Measurements from ENCODE around the gene PCDHGC4.

The PCDHGC4 gene

DNA sequence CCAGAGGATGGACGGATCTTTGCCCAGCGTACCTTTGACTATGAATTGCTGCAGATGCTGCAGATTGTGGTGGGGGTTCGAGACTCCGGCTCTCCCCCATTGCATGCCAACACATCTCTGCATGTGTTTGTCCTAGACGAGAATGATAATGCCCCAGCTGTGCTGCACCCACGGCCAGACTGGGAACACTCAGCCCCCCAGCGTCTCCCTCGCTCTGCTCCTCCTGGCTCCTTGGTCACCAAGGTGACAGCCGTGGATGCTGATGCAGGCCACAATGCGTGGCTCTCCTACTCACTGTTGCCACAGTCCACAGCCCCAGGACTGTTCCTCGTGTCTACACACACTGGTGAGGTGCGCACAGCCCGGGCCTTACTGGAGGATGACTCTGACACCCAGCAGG lies 5.9 kb downstream of the PCDHGC4 start:
- DNase-seq, result no peak

DNA sequence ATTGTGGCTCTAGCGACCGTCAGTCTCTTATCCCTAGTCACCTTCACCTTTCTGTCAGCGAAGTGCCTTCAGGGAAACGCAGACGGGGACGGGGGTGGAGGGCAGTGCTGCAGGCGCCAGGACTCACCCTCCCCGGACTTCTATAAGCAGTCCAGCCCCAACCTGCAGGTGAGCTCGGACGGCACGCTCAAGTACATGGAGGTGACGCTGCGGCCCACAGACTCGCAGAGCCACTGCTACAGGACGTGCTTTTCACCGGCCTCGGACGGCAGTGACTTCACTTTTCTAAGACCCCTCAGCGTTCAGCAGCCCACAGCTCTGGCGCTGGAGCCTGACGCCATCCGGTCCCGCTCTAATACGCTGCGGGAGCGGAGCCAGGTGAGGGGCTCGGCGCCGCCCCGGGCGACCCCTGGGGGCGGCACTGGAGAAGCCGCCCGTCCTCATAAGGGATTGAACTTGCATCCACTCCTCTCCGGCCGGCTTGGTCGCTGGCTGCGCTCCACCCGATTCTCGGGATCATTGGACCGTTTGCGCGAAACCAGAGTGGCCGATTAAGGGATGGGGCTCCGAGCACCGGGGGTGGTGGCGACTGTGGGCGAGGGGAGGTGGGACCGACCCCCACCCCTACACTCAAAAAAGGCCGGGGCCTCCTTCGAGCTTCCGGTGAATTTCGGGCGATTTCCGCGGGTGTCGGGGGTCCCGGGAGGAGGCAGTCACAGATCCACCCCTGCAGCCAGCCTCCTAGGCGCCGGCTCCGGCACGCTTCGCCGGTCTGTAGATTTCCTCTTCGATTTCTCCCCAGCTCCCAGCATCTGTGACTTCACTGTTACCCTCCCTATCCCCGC lies 6.7 kb downstream of the PCDHGC4 start:
- DNase-seq, result no peak

DNA sequence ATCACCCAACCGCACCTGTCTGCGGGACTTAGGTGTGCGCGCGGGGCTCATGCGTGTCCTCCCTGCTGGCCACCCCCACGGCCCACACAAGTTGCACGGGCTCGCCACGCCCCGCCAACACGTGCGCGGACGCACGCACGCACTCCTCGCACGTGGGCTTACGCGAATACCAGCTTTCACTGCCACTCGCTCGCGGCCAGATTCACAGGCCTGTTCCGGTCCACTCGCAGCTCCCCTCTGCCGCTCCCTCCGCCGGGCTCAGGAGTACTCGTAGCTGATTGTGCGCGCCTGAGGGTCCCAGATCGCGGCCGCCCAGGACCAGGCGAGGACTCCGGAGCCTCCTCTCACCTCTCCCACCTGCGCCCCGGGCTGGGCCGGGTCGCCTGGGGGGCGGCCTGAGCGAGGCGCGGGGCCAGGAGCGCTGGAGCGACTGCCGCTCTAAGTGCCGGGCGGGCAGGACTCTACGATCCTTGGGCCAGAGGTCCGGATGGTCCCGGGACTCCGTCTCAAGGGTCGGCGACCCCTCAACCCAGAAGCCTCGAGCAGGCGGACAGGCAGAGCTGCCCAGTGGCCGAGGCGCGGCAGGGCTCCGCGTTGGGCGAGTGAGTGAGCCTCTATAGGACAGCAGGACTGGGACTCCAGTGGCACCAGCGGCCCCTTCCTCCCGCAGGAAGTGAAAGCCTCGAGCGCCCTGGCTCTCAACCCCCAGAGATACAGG lies 7.5 kb downstream of the PCDHGC4 start:
- DNase-seq, result peak; percentile 21

DNA sequence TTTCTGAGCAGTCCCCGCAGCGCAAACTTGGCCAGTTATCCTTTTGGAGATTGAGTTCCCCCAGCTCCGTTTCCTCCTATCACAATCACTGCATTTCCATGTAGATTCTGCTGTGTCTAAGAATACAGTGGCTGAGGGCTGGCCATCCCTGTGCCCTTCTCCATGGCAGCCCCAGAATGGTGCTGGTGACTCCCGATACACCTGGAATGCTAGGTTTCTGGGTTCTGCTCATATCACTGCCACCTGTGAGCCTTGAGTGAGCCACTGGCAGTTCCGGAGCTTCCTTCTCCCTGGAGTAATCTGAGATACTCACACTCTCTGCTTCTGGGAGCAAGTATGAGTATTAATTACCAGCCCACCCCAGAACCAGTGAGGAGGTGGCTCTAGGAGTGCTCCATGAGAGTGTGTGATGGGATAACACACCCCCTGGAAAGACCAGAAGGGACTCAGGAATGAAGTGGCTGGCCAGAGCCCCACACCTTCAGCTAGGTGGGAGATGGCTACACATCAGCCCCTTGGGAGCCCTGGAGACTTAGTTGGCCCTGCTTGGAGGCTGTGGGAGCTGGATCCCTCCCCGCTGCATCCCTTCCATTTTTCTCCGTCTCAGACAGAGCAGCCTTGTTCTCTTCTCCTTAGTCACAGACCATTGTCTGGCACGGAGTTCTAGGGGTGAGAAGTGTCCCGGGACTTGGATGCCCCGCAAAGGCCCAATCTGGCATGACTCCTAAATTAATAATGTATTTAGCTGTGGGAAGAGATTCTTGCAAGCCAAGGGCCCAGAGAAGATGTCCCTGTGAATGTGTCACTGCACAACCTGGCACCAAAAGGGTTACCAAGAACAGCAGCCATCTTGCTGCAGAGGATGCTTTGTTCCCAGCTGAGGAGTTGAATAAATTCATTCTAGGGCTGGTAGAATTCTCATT lies 8.9 kb downstream of the PCDHGC4 start:
- DNase-seq, result peak; percentile 27

DNA sequence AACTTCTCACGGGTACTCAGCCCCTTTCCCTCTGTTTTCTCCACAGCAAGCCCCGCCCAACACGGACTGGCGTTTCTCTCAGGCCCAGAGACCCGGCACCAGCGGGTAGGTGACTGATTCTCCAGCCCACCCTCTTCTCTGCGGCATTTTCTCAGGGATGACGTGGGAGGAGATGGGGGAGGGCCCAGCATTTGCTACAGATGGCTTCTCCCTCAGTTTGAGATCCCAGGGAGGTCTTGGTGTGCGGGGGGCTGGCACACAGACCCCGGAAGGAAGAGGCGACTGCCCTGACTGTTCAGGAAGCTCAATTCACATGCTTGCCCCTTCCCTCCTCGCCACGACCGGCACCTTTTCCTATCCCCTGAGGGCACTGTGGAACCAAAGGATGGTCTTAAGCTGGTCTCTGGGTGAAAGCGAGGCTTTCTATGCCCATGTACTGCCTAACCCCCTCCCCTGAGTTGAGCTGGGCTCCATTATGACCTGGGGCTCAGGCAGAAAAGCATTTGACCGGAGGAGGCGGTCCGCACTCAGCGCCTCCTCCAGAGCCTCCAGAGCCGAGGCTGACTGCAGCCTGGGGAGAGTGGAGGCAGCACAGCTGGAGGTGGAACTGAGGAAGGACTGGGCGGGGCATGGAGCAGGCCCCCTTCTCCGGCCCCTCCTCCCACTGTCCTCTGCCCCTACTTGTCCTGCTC lies 10.1 kb downstream of the PCDHGC4 start:
- DNase-seq, result peak; percentile 17

DNA sequence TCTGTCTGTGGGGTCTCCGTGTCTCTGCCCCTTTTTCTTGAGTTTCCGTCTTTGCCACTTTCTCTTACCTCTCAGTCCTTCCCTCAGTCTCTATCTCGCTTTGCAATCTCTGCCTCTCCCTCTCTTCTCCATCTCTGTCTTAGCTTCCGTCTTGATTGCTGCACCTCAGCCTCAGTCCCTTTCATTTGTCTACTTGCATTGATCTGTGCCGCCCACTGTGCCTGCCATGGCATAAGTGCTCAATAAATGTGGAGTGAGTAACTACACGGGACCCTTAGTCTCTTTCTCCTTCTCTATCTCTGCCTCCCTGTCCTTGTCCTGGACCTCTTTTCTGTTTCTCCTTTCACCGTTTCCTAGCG lies 10.6 kb downstream of the PCDHGC4 start:
- DNase-seq, result no peak

DNA sequence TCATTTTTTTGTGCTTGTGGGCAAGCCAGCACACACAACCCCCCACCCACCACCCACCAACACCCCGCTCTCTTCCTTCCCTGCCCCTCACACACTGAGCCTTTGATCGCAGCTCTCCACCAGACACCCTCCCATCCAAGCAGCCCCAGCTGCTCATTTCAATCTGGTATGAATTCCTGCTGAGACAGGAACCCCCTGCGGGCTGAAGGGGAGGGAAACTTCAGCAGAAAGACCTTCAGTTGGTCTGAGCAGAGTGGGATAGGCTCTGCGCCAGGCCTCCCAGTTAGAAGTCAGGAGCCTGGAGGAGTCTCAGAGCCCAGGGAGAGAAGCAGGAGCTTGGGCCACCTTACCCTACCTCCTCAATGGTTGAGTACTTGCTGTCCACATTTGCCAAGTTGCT lies 11.2 kb downstream of the PCDHGC4 start:
- DNase-seq, result no peak

DNA sequence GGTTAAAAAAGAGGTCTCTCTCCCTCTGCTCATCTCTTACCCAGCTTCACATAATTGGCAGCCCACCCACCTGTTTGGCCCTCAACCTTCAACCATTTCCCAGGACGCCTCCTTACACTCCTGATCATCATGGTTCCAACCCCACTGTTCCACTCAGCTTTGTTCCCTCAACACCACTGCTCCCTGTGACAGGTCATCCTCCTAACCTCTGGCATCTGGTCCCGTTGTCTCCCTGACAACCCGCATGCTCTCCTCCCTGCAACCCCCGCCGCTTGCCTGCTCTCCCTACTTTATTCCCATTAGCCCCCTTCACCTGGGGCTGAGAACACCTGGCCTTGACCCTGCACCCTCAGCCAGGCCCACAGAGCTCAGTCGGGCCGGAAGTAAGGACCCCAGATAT lies 16.9 kb downstream of the PCDHGC4 start:
- DNase-seq, result no peak

DNA sequence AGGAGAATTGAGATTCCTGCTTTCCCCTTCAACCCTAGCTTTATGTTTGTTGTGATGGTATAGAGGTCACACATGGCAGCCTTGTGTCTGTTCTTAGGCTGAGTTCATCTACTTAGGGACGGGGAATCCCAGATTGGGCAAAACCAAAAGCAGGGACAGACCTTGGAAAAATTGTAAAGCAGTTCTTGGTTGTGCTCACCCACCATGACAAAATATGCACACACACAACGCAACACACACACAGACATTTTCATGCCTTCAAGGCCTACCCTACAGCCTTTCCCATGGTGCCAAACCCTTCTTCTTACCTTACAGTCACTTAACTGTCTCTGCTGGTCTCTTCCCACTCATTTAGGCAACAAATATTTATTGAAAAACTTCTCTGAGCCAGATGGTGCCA lies 18.9 kb downstream of the PCDHGC4 start:
- DNase-seq, result no peak

DNA sequence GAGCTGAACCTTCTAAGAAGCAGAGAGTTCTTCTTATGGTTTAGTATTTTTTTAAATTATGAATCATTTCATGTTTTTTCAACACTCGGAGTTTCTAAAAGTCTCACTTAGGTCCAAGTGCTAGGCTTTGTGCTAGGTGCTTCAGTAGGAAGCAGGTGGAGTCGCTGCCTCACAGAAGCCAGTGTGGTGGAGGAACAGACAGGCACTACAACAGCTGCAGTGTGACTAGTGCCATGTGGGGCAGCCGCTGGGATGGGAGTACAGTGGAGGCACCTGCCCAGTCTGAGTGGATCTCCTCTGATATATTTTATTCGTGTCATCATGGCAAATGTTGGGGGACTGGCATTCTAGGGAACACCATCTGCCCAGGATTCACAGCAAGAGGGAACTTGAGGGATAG lies 19.4 kb downstream of the PCDHGC4 start:
- DNase-seq, result no peak

DNA sequence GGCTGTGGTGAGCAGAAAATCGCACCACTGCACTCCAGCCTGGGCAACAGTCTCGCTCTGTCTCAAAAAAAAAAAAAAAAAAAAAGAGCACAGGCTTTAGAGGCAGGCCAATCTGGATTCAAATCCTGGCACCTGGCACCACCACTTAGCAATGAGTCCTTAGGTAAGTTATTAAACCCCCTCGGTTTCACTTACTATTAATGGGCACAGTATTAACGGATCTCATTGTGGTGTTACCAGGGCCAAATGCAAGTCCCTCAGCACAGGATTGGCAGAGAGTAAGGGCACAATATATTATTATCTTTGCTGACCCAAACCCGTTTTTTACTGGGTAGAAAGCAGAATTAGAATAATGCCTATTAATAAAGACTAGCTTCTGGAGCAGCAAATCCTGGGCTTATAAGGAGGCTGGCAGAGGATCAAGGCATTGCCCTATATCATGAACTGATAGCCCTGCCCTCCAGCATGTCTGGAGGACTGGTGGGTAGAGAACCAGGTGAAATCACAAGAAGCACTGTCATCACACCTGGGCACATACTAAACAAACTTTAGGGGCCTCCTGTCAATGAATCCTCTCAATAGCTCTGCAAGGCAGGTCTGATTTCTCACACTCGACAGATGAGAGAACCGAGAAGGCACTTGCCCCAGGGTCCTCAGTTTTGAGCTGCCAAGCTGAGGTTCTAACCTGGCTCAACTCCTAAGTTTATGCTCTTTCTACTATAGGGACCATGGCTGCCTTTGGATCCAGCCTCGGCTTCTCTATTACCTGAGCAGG lies 21.7 kb downstream of the PCDHGC4 start:
- no peak for DNase-seq

DNA sequence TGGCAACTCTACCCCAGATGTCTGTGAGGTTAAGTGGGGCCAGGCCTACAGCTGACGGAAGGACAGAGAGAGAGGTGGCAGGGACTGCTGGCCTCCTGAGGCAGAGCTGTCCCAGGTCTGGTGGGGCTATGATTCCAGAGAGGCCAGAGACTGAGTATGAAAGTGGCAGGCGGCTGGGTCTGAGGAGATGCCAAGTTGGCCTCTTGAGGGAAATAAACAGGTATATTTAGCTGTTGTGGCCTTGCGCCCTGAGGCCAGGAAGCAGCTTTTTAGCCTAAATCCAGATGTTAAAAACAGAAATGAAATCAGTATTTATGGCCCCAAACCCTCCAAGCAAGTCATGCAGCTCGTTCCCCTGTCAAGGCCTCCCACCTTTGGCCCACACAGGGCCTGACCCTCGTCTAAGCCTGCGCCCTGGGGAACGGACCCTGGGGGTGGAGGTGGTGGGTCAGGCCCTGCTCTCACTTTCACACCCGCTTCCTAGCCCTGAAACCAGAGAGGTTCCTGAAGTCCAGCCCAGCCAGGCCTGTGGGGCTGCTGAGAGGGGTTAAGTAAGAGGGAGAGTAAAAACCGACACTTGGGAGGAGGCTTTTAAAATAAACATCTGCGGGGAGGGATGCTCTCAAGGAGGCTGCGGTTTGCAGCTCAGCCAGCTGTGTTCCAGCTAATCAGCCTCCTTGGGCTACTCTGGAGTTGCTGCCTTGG lies 22.7 kb downstream of the PCDHGC4 start:
- DNase-seq, result peak; percentile 88

DNA sequence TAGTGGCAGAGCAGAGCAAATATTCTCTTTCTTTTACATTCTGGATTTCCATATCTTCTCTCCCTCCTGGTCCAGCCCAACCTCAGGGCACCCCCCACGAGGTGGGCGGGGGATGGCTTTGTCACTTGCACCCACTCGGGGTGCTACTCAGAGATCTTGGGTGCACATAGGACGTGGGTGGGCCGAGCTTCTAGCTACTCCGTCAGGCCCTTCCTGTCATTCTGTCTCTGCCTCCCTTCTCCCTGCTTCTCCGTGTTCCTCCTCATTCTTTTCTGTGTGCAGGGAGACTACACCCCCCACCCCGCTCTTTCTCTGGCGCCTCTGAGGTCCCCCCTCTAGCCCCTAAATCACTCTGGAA lies 23.6 kb downstream of the PCDHGC4 start:
- DNase-seq, result no peak

DNA sequence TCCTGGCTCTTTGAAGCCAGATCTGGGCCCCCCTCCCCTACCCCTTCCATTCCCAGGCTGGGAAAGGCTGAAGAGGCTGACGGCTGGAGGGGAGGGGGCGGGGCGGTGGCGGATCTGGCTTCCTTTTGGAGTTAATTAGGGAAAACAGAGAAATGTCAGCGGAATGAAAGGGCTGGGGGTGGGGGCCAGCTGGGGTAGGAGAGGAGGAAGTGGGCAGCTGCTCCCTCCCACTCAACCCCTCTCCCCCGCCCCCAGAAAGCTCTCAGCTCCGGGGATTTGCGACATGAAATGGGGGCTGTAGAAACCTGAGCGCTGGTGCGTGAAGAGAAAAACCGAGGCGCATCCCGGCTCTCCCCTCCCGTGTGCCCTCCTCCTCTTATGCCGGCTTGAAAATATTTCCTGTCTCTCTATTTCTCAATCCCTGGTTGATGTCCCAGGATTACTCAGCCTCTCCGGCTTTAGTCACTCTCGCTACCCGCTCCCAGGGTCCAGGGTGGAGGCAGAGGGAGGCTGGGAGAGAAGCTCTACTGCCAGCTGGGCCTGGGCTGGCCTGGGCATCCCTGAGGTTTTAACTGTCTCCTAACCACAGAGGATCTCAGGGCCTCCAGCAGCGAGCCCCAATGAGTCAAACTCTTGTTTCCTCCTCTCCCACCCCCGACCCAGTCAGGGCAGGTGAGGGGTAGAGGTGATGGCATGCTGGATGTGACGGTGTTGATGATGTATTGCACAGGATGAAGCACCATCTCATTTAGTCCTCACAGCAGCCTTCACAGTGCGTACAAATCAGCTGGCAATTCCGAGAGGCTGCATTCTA lies 24.2 kb downstream of the PCDHGC4 start:
- DNase-seq, result peak; percentile 80

DNA sequence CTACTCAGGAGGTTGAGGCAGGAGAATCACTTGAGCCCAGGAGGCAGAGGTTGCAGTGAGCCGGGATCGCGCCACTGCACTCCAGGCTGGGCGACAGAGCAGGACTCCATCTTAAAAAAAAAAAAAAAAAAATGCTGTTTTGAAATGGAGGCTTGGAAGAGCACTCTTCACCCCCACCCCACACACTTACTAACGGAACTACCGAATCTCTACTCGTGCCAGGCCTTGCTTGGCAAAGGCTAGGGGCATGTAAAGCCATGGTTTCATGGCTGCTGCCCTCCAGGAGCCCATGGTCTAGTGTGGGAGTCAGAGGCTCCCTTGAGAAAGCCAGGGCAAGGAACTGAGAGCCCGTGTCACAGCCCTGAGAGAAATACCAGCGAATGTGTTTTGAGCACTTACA lies 25.3 kb downstream of the PCDHGC4 start:
- DNase-seq, result no peak

DNA sequence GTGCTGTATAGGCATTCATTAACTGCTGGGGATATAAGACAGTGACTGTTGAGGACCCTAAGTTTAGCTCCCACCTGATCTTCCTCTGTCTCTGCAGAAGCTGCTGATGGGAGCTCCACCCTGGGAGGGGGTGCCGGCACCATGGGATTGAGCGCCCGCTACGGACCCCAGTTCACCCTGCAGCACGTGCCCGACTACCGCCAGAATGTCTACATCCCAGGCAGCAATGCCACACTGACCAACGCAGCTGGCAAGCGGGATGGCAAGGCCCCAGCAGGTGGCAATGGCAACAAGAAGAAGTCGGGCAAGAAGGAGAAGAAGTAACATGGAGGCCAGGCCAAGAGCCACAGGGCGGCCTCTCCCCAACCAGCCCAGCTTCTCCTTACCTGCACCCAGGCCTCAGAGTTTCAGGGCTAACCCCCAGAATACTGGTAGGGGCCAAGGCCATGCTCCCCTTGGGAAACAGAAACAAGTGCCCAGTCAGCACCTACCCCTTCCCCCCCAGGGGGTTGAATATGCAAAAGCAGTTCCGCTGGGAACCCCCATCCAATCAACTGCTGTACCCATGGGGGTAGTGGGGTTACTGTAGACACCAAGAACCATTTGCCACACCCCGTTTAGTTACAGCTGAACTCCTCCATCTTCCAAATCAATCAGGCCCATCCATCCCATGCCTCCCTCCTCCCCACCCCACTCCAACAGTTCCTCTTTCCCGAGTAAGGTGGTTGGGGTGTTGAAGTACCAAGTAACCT lies 26.2 kb downstream of the PCDHGC4 start:
- no peak for DNase-seq

DNA sequence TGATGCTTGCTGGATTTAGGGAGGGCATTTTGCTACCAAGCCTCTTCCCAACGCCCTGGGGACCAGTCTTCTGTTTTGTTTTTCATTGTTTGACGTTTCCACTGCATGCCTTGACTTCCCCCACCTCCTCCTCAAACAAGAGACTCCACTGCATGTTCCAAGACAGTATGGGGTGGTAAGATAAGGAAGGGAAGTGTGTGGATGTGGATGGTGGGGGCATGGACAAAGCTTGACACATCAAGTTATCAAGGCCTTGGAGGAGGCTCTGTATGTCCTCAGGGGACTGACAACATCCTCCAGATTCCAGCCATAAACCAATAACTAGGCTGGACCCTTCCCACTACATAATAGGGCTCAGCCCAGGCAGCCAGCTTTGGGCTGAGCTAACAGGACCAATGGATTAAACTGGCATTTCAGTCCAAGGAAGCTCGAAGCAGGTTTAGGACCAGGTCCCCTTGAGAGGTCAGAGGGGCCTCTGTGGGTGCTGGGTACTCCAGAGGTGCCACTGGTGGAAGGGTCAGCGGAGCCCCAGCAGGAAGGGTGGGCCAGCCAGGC lies 27.0 kb downstream of the PCDHGC4 start:
- DNase-seq, result no peak

DNA sequence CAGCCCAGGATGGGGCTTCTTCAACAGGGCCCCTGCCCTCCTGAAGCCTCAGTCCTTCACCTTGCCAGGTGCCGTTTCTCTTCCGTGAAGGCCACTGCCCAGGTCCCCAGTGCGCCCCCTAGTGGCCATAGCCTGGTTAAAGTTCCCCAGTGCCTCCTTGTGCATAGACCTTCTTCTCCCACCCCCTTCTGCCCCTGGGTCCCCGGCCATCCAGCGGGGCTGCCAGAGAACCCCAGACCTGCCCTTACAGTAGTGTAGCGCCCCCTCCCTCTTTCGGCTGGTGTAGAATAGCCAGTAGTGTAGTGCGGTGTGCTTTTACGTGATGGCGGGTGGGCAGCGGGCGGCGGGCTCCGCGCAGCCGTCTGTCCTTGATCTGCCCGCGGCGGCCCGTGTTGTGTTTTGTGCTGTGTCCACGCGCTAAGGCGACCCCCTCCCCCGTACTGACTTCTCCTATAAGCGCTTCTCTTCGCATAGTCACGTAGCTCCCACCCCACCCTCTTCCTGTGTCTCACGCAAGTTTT lies 27.6 kb downstream of the PCDHGC4 start:
- DNase-seq, result peak; percentile 86

Data from femur (tissue), 1 donor.